GM19351 (cell line): ENCODE data around the gene EOGT.

Source experiments
- ATAC-seq: cut with Tn5 transposase; IDR thresholded peaks from one replicate; pipeline ENCODE4 v1.9.1; 2021; ENCODE audit warnings: mild to moderate bottlenecking, moderate library complexity; ENCODE audit not compliant: unreplicated experiment

EOGT gene

GRCh38 chr3:68963891-68964290 is 49.6 kb downstream of the EOGT start:
- no peak for ATAC-seq

DNA sequence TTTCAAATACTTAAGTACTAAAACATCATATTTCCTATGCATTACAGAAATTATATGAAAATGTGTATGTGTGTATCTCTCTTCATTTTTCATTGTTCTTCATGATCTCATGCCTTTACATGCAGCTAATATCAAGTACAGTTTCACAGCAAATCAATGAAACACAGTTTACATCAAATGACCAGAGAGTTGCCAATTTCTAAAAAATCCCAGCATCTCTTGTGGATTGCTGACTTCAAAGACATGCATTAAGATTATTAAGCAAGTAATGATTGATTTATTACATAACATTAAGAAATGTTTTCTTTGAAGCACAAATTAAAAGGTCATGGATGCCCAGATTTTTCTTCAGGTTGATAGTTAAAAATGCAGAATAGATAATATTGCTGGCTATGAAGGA is 50.1 kb downstream of the EOGT start:
- no peak for ATAC-seq

DNA sequence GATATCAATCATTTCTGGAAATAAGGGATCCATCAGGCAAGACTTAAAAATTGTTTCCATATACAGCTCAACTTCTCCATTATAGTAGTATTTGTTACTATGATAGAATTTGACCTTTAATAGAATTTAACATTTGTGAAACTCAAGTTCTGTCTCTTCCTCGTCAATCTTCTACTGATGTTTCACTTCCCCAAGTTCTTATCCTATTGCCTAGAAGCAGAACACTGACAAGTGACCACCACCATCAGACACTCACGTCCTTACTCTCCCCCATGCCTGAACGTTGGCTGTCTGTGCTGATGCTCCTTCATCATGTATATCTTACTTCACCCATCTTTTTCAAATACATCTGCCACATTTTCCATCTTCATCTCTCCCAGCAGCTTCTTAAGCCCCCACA is 54.6 kb downstream of the EOGT start:
- no peak for ATAC-seq

DNA sequence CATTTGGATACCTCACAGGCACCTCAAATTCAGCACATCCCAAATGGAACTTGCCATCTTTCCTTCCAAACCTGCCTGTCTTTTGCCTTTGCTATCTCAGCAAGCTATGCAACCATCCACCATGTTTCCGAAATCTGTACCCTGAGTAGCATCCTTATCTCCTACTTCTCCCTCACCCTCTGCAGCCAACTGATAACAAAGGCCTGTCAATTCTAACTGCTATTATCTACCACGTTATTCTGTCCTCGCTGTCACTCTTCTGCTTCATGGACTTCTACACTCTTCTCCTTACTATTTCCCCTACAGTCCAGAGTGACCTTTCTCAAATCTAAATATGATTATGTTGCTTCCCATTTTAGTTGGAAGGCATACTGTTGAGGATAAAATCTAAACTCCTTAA is 55.6 kb downstream of the EOGT start:
- ATAC-seq = no peak

GRCh38 chr3:68953816-68954444 is 59.6 kb downstream of the EOGT start:
- peak; percentile 95 for ATAC-seq

DNA sequence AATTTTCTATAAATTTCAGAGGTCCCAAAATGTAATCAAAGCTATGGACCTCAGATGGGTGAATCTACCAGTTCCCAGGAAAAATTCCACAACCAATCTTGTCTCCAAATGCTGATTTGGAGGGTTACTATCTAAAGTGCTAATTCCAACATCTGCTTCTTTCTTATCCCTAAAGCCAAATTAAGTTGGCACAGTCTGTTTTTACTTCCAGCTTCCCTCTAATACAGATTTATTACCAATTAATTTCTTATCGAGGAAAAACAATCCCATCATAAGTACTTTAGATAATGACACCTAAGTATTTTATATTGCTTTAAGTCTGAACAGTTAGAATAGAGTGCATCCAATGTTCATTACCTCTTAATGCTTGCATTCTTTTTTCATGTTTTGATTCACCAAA is 68.3 kb downstream of the EOGT start:
- no peak for ATAC-seq

DNA sequence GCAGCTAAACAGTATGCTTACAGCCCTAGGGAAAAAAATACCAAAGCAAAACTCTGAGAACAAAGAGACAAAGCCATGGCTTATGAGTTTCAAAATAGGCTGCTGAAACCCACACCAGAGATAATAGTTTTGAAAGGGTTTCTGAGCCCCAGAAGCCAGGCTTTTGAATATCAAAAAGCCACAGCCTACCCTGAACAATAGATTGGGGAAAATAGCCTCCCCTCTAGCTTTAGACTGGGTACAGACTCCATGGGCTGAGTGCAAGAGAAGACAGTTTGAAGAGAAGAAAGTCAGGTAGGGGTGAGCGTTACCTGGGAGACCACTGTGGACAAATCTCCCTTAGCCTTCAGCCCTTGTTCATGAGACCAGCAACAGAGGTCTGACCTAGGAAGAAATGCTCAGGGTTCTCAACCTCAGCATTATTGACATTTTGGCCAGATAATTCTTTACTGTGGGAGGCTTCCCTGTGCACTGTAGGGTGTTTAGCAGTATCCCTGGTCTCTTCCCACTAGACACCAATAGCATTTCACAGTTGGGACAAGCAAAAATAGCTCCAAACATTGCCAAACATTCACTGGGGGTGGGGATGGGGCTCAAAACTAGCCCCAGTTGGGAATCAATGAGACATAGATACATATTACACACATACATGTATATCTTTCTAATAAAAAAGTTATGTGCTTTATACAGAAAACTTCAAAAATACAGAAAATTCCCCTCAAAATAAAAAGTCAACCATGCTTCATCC is 69.6 kb downstream of the EOGT start:
- ATAC-seq = no peak

GRCh38 chr3:68941055-68941454 is 72.4 kb downstream of the EOGT start:
- no peak for ATAC-seq

DNA sequence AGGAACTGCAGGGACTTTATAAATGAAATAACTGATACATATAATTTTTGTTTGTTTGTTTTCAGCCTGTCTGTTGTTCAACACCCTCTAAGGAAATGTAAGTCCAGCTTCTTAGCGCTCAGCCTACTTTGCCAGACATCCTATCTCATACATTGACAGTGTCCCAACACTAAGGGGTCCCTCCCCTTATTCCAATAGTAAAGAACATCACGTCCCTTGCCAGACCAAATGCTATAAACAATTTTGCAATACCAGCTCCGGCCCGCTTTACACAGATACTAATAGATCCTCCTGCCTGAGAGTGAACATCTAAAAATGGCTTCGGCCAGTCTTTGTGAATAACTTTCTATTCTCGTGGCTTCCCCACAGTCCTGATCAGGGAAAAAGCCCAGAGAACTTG is 76.6 kb downstream of the EOGT start:
- ATAC-seq = no peak

GRCh38 chr3:68935778-68936177 is 77.7 kb downstream of the EOGT start:
- ATAC-seq = no peak

DNA sequence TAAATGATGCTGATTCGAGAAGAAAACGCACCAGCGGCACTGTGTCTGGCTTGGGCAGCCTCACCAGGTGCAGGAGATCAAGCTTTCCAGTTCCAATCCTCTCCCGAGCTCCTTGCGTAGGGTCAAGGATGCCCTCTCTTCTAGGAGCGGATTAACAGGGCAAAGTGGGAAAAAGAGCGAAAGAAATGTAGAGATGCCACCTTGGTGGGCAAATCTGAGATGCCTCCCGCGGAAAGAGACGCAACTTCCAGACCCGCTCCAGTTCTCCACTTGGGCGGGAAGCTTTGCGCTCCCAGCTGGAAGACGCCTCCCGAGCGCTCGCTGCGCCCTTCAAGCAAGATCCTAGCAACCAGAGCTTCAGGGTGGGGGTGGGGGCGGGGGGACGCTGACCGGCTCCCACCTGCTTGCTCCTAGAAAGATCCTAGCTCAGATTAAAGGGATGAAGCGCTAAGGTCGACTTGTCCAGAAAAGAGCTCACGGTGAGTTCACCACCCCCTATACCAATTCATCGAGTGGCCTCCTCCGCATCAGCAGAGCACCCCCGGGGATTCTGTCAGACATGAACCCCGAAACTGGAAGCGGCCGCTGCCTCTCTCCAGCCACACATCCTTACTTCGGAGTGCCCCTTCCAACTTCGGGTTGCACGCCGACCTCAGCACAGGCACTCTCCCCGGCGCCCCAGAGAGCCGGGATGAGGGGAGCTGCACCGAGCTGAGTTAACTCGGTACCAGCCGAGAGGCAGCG is 81.9 kb downstream of the EOGT start:
- ATAC-seq = no peak
